NCI-H82 treated with DMSO at 0.1 percent for 48 hours (cell line): ENCODE results near the gene SLC9A7.
"Not testable (repeated sequence)": the region's sequence is repeated elsewhere in the genome, so short reads cannot be mapped to it uniquely, and the experiment has no call there.

Experiments
- DNase-seq: peaks from one replicate; lab custom pipeline; 2025; ENCODE audit not compliant: unreplicated experiment; lab: John Stamatoyannopoulos, UW

Gene SLC9A7

DNA sequence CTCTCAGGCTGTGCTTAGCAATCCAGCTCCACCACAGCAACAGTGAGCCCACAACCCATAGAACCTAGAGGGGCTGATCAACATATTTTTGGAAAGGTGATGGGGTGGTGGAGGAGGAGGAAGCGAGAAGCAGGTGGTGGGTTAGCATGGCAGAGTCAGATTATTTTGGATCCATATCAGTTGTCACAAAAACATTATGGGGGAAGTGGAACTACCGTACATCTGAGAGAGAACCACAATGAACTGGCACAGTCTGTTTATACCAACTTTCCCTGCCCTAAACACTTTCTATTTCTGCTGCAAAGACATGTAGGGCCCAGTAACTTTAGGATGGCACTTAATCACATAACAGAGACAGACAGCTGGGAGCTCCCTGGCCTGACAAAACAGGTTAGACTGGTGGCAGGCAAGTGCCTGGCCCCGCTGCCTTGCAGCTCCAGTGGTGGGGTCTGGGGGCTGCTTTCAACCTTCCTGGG, 4.3 kb downstream of the SLC9A7 start:
- no peak for DNase-seq

DNA sequence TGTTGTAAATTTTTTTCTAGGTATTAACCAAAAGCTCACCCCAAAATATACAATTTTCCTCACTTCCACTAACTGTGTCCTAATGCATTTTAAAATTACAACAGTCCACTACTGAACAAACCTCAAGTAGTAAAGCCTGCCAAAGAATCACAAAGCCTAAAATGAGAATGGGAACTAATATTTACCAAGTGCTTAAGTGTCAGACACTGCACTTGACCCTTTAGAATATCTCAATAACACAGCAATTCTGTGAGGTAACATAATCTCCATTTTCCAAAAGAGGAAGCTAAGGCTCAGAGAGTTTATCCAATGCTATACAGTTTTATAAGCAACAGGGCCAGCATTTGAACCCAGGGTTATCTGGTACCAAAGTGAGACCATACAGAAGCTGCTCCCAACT, 4.9 kb downstream of the SLC9A7 start:
- no peak for DNase-seq

DNA sequence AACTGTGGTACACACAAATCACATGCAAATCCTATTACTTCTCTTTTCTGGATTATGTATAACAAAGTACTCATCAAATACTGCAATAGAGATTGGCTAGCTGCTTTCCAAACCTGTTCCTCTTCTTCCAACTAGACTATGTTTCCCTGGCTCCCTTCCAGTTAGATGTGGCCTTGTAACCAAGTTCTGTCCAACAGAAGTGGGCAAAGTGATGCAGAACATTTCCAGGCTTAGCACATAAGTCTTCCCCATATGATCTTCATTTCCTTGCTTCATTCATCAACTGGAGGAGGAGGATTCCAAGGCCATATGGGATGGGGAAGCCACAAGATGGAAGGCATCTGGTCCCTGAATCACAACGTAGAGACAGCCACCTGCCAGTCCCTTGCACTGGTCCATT, 8.0 kb downstream of the SLC9A7 start:
- DNase-seq: no peak

DNA sequence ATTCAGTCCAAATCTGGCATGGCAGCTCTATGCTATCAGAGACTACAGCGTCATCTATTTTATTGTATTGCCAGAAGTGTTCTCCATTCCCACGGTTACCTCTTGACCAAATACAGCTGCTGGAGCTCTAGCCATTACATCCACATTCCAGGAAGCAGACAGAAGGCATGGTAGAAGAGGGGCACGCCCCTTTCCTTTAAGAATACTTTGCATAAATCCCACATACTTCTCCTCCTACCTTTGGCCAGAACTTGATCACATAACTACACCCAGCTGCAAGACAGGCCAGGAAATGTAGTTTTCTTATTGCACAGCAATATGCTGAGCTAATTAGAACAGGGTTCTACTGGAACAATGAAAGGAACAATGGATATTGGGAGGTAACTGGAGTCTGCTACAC, 14.9 kb downstream of the SLC9A7 start:
- DNase-seq: no peak

DNA sequence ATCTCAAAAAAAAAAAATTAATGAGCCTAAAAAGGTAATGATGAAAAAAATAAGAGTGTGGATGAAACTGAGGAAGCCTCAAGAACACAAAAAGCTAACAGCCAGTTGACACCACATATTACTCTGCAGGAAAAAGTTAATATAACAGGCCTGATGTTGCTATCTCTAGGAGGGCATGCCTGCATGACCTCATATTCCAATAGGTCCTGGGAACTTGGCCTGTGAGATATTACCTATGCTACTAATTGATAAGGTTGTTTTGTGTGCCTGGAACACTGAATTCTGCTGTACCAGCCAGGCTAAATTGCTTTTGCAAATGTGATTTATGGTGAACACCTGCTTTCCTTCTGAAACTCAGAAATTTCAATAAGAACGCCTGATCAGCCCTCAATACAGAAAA, 15.9 kb downstream of the SLC9A7 start:
- no peak for DNase-seq

DNA sequence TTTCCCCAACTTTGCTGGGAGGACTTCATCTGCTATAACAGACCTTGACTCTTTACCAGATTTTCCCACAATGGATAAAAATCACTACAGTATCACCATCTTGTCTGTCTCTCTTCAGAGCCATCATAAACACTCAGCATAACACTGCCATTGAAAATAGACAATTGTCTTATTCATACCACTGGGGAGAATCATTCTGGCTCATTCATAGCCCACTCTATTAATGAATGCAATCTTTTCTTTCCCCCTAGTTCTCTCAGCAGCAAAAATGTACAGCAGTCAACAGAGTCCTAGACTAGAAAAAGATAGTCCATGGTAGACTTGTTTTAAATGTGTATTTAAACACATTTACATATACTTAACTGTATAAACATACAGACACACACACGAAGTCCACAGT, 19.2 kb downstream of the SLC9A7 start:
- no peak for DNase-seq

DNA sequence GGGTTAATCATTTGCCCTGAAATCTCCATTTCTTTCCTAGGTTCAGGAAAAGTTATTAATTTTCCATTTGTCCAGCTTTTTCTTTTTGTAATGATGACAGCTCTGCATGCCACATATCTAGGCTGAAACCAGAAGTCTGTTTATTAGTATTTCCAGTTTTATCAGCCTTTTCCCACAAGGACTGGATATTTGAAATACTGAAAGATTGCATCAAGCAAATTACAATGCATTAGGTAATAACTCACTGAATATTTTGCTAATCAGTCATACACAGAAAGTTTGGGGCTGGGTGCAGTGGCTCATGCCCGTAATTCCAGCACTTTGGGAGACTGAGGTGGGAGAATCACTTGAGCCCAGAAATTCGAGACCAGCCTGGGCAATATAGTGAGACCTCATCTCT, 21.5 kb downstream of the SLC9A7 start:
- no peak for DNase-seq

DNA sequence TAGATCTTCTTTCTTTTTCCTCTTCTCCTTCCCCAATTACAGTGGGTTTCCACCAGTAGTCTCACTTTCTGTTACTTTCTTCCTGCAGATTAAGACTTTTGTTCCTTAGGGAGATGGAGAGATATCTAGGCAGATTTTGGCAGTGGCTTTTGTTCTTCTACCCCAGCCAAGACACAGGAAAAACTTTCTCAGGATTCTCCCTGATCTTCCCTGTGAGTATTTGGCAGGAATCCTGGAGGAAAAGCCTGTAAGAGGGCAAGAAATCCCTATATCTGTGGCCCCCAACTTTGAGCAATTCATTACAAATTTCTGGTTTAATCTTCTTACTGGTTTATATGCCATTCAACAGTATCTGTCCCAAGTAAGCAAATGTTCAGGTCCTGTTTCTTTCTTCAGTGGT, 21.9 kb downstream of the SLC9A7 start:
- DNase-seq: no peak

DNA sequence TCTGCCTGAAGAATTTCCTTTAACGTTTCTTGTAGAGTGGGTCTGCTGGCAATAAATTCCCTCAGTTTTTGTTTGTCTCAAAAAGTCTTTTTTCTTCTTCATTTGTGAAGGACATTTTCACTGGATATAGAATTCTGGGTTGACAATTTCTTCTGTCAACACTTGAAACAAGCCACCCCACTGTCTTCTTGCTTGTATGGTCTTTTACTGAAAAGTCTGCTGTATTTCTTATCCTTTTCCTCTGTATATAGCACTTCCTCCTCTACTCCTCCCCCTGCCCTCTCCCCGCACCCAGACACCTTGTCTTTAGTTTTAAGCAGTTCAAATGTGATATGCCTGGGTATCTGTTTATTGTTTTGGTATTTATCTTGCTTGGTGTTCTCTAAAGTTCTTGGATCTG, 23.3 kb downstream of the SLC9A7 start:
- no peak for DNase-seq

DNA sequence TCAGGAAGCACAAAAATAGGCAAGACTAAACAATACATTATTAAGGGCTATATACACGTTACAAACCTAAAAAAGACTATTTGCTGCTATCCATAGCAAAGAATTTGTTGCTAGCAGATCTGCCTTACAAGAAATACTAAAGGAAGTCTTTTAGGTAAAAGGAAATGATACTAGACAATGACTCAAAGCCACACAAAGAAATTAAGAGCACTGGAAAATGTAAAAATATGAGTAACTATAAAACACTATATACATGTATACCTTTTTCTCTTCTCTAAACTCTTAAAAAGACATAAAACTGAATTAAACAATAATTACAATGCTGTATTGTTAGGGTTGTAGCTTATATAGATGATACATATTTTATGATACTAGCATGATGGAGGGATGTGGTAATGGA, 25.7 kb downstream of the SLC9A7 start:
- DNase-seq: no peak

DNA sequence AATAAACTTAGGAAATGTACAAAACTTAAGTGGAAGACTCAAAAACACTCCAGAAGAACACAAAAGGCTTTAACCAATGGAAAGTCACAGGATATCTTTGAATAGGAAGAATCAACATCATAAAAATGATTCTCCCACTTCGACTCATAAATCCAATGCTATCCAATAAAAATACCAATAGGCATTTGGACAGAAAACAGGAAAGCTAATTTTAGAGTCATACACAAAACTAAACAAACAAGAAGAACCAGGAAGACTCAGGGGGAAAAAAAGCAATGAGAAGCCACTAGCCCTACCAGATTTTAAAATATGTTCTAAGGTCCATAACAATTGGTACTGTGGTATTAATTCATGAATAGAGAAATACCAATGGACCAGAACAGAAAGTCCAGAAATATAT, 28.2 kb downstream of the SLC9A7 start:
- DNase-seq: no peak

DNA sequence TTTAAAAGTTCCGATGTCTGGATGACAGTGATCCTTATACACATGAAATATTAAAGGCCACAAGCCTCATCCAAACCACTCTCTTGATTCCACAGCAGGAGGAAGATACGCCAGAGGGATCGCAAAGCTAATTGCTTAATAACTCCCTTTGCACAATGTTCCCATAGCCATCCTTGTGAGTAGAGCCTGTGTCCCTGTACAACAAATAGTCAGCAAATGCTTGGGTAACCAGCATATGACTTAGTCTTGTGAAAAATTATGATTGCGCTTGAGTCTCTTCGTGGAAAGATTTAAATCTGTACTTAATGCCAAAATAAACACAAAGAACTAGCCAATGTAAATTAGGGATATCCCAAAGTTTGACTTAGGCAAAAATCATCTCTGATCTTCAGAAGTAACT, 31.5 kb downstream of the SLC9A7 start:
- no peak for DNase-seq

DNA sequence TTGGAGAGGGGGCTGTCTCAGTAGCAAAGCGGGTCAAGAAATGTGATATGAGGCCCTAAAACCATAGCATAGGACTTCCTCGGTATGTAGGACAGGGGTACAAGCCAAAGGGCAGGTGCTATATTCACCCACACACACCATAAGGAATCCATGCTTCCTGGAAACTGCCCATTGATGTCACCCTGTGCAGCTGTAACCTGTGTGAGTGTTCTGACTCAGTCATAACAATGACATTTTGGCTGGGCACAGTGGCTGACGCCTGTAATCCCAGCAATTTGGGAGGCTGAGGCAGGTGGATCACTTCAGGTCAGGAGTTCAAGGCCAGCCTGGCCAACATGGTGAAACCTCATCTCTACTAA, 35.4 kb downstream of the SLC9A7 start:
- not testable (repeated sequence) for DNase-seq

DNA sequence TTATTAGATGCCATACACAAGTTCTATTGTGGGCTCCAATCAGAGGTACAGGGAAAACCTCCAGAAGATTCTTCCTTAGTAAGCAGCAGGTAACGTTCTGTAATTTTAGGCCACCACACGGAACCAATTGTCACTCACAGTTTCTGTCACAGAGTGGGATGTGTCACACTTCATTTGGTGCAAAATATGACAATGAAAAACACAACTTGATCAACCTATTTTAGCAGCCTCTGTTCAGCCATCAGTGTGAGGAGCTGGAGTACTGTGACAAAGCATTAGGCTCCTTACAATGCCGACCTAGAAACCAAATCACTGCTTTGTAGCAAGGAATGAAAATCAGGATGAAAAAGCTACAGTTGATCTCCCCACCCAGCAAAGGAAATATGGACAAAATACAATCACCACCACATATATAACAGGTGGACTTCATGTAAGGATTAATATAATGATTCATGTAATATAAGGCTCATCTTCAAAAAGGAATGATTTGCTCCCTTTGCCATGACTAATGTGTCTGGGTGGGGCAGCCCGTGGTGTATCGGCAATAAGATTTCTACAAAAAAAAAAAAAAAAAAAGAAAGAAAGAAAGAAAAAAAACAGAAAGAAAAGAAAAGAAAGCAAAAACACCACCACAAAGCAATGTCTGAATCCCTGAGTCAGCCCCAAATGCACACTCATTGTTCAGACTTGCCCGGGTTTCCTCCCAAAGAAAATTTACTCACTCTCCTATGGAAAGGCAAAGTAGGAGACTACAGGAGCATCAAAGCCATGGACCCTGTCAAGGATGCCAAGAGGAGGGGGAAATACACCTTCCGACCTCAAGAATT, 36.0 kb downstream of the SLC9A7 start:
- DNase-seq: no peak

DNA sequence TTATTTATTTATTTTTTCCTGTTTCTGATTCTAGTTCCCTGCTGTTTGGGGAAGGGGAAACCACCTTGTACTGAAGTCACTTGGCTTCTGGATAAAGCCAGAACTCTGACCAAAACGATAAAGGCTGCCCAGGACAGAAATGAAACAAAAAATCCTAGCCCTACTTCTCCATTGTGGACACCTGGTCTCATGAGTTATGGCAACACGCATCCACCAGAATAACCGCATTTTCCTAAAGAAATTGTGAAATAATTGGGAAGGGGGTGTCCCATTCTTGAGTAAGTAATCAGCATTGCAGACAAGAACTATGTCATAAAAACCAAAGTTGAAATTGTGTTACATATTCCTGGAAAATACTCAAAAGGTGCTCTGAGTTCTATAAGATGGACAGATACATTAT, 42.1 kb downstream of the SLC9A7 start:
- no peak for DNase-seq

DNA sequence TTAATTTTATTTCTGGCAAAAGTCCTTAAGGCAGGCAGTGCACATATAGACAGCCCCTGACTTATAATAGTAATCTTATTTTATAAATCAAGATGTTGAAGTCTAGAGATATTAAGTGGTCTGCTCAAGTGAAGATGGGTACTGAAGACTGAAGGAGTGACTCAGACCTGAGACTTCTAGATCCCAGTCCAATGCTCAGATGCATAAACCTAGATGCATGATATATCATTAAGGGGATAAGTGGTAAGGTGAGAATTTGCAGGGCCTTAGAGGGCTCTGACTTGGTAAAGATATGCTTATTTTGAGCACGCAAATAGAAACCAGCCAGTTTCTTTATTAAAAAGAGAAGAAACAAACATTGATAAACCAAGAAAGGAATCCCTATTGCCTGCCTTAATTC, 42.9 kb downstream of the SLC9A7 start:
- DNase-seq: no peak

DNA sequence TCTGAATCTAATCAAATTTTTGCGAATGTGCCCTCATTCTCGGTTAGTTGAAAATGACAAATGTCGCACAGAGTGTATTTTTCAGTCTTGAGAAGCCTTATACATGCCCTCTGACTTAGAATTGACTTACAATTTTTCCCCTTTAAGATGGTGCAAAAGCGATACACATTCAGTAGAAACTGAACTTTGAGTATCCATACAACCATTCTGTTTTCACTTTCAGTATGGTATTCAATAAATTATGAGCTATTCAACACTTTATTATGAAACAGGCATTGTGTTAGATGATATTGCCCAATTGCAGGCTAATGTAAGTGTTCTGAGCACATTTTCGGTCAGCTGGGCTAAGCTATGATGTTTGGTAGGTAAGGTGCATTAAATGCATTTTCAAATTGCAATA, 43.4 kb downstream of the SLC9A7 start:
- no peak for DNase-seq

DNA sequence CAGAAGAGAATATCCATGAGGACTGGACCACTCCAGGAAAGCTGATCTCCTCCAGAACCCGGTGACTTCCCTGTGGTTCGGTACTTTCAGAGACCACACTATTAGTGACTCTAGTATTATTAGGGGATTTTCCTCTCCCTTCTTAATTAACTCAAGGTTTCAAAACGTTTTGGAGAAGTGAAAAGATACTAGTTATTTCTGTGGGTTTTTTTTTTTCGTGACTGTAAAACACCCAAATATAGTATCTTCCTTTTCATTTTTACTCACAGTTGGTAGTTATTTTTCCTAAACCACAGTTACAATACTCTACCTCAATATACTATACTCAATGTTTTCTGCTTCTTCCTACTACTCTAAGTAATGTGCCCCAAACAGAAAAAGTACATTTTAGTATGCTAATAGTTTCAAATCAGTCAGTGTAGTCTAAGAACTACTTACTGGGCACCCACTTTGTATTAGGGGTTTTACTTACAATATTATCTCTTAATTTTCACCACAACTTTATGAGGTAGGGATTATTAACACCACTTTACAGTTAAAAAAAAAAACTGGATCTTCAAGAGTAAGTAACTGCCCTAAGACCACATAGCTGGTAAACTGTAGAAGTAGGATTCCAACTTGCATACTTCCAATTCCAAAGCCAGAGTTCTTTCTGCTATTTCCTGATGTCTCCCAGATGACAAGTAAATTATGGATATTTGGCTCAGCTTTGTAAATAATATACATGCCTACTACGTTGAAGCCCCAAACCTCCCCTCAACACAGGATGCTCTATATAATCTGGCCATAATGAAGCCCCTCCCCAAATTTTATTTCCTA, 45.0 kb downstream of the SLC9A7 start:
- DNase-seq: no peak

DNA sequence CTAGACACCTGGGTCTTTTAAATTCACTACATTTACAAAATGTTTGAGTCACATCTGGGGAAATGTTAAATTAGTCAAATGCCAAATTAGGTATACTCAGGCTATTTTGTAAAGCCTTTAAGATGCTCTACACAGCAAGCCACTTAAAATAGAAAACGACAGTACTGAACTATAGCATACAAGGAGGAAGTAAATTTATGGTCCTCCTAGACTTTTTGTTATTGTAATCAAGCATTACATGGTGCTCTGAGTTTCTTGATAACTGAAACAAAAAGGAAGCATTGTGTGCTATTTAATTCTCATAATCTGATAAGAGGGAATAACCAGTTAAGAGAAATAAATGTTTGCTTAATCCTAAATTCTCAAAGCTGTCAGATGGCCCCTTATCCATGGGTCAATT, 46.2 kb downstream of the SLC9A7 start:
- no peak for DNase-seq

DNA sequence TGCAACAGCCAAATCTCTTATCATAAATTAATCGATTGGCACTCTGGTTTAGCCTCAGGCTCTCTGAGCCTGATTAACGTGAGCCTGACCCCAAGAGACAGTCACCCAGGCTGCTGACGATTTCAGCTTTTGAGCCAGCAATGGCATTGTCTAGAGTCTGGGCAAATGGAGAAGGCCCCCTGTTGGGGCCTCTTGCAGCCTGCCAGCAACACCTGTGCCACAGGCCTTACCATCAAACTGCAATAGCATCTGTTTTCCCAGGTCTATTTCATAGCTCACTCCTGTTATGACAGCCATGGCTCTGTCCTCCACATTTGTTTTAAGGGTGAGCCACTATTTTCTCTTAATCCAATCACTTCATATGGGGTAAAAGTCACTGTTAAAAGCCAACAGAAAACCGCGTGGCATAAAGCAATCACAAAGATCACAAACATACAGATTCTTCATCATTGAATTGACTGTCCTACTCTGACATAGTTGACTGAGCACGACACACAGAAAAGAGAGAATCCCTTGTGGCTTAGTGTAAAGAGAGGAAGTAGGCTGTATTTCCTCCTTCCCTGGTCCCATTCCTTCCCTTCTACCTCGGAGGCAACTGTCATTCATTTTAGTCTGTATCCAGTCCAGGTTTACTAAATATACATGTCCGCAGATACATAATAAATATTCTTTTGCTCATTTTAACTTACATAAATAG, 47.8 kb downstream of the SLC9A7 start:
- peak; percentile 6 for DNase-seq

DNA sequence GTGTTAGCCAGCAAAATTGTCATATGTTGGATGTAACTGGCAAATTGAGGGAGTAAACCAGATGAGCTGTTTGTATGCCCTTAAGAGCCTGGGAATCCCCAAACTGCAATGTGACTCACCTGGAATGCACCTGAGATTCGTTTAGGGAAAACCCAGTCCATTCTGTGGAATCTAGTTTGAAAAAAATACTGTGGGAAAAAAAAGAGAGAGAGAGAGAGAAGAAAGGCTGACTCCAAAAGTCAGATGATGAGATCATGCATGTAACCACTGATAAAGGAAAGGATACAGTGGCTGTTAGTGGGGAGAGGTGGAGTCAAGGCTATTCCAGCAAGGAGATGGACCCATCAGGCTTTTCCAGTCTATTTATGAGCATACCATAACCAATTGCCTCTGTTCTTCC, 48.5 kb downstream of the SLC9A7 start:
- DNase-seq: no peak
